SK-N-MC (cell line): Measurements from ENCODE around the gene PHC2.

Experiments
- EZH2 ChIP-seq: fragments of 200-600 bp; sonication (generic); IDR thresholded peaks from one replicate; pipeline ENCODE4 v1.6.1; 2017; ENCODE audit warnings: antibody characterized with exemption
- FOXP2 ChIP-seq: optimal IDR thresholded peaks from 2 replicates; pipeline ENCODE3; 2011; ENCODE audit warnings: mild to moderate bottlenecking, moderate library complexity; ENCODE audit not compliant: insufficient read depth; ENCODE audit errors: extremely low read length, control extremely low read depth
- POLR2AphosphoS5 ChIP-seq: IDR thresholded peaks from 2 replicates; pipeline ENCODE4 v1.6.1; 2012; ENCODE audit warnings: mild to moderate bottlenecking, low read depth, low read length, borderline replicate concordance

- TF ChIP-seq EZH2: no peak
- TF ChIP-seq POLR2AphosphoS5: no peak
- TF ChIP-seq FOXP2: no peak
These were observed 94.3 kb downstream of the PHC2 start for GRCh38 chr1:33336580-33336979.
